Panc1 (cell line): ENCODE measurements around the gene RUNX1.

Experiments used
- POLR2AphosphoS5 ChIP-seq: IDR thresholded peaks from 2 replicates; pipeline ENCODE4 v1.6.1; 2012; ENCODE audit warnings: mild to moderate bottlenecking, low read depth, low read length, moderate library complexity
- SIN3A ChIP-seq: IDR thresholded peaks from 2 replicates; pipeline ENCODE4 v1.6.1; 2012; ENCODE audit warnings: low read depth, mild to moderate bottlenecking, low read length, moderate library complexity, borderline replicate concordance; ENCODE audit not compliant: insufficient read depth
- TF ChIP-seq, protein P1 (sequence below): fragments of 450-650 bp; IDR thresholded peaks from 2 replicates; pipeline ENCODE4 v1.5.1; 2017; ENCODE audit warnings: mild to moderate bottlenecking

DNA sequence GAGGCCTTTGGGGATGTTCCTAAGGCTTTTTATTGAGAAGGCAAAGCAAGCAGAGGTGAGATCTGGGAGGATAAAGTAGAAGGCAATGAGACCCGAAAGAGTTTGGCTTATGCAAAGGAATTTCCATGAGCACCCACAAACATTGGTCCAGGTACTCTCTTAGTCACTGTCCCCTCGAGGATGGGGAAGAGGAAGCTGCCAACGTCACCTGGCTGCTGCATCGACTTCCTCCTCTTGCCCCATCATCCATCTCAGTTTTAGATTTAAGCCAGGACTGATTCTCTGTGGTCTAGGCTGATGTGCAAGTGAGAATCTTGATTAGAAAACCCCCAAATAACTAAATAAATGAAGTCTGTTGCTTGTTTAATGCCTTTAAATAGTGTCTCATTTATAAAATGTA, 28.7 kb downstream of the RUNX1 start:
- TF ChIP-seq, protein P1, sequence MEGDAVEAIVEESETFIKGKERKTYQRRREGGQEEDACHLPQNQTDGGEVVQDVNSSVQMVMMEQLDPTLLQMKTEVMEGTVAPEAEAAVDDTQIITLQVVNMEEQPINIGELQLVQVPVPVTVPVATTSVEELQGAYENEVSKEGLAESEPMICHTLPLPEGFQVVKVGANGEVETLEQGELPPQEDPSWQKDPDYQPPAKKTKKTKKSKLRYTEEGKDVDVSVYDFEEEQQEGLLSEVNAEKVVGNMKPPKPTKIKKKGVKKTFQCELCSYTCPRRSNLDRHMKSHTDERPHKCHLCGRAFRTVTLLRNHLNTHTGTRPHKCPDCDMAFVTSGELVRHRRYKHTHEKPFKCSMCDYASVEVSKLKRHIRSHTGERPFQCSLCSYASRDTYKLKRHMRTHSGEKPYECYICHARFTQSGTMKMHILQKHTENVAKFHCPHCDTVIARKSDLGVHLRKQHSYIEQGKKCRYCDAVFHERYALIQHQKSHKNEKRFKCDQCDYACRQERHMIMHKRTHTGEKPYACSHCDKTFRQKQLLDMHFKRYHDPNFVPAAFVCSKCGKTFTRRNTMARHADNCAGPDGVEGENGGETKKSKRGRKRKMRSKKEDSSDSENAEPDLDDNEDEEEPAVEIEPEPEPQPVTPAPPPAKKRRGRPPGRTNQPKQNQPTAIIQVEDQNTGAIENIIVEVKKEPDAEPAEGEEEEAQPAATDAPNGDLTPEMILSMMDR, result no peak
- no peak for TF ChIP-seq SIN3A
- TF ChIP-seq POLR2AphosphoS5, result no peak
